NCI-H510A treated with DMSO at 0.1 percent for 48 hours (cell line): Measurements from ENCODE around the gene CAMTA1.

Experiments used
- DNase-seq: peaks from one replicate; lab custom pipeline; 2025; lab: John Stamatoyannopoulos, UW

CAMTA1 gene

DNA sequence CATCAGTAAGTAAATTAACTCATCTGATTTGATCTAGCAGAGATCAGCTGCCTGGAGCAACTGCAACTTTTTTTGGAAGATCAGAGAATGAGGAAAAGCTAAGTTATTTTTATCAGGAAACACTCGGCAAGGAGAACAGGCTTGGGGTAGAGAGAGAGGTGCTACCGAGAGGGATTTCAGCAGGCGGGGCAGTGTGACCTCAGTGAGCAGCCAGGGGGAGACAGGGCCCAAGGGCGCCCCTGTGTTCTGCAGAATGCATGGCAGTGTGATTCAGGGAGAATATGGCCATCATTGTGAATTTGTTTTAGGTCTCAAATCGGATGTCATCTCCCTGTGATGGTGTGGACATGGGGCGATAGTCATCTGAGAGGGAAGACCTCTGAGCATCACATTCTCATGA is 501.8 kb downstream of the CAMTA1 start:
- DNase-seq: no peak

DNA sequence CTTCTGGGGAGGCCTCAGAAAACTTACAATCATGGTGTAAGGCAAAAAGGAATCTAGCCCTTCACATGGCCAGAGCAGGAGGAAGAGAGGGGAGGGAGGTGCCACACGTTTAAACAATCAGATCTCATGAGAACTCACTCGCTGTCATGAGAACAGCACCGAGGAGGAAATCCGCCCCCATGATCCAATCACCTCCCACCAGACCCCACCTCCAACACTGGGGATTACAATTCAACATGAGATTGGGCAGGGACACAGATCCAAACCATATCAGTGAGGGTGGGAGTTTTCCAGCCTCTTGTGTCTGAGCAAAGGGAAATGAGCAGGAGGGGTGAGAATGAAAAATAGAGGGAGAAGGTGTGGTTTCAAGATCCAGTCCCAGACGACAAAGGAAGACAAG is 503.7 kb downstream of the CAMTA1 start:
- DNase-seq: no peak

DNA sequence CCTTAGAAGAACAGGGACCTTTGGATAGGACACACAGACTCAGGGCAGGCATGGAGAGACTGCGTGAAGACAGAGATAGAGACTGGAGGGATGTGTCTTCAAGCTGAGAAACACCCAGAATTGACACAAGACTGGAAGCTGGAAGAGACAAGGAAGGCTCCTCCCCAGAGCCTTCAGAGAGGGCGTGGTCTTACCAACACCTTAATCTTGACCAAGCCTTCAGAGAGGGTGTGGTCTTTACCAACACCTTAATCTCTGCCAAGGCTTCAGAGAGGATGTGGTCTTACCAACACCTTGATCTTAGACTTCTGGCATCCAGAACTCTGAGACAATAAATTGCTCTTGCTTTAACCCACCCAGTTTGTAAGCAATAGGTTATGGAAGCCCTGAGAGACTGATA is 504.4 kb downstream of the CAMTA1 start:
- no peak for DNase-seq

DNA sequence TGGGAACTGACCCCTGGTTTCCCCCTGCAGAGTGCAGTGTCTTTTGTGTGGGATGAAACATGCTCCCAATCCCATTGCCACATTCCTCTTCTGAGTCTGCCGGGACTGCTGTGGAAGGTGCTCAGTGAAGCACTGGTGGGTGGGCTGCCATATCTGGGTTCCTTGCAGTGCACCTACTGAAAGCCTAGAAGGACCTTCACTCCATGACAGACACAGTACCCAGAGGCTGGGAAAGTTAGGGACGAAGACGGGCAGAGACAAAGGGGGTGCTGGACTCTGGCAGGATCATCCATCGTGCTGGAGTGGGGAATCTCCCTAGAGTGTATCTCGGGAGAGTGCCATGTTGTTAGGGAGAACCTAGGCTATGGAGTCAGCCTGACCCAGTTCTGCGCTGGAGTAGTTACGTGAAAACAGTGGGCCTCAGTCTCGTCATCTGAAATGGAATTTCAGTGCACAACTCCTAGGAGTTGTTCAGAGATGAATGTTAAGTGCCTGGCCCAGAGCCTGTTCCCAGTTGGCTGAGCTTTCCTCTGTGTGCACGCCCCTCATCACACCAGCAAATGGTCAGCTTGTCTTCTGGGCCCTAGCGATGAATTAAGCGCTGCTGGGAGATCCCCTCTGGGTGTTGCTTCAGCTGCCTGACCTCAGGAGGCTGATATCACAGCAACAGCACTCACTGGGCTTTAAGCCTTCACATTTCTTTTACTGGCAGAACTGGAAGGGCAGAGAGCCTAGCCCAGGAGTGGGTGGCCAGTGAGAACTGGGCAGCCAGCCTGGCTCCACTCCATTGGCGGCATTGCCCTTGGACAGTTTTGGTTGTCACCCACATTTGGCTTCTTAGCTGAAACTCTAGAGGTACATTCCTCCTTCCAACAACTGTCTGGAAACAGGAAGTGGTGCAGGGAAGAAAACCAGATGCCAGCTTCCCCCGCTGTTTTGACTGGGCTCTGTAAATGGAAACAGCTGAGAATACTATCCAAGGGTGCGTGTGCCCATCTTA is 506.0 kb downstream of the CAMTA1 start:
- no peak for DNase-seq

DNA sequence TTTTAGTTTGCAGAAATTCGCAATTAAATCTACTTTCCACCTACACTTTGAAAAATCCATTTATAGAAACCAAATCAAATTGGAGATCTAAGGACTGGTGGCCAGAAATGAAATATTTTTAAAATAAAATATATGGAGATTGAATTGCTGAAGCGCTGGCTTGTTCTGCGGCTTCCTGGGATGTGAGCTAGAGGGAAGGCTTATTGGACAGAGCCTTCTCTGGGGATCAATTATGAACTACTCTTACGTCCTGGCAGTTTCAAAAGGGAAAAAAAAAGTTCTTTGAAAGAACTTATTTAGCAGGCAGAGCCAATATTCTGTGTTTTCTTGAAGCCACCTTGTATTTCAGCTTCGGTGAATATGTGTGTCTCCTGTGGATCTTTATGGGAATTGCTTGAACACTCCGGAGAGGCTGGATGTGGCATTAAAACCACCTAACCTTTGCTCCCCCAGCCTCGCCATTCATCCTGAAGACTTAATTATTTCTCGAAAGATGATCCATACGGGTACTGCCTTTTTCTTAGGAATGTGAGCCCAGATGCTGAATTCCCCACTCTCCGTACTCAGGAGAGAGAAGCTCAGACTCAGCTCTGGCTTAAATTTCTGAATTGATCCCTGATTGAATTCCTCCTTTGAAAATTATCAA is 506.9 kb downstream of the CAMTA1 start:
- DNase-seq: no peak

DNA sequence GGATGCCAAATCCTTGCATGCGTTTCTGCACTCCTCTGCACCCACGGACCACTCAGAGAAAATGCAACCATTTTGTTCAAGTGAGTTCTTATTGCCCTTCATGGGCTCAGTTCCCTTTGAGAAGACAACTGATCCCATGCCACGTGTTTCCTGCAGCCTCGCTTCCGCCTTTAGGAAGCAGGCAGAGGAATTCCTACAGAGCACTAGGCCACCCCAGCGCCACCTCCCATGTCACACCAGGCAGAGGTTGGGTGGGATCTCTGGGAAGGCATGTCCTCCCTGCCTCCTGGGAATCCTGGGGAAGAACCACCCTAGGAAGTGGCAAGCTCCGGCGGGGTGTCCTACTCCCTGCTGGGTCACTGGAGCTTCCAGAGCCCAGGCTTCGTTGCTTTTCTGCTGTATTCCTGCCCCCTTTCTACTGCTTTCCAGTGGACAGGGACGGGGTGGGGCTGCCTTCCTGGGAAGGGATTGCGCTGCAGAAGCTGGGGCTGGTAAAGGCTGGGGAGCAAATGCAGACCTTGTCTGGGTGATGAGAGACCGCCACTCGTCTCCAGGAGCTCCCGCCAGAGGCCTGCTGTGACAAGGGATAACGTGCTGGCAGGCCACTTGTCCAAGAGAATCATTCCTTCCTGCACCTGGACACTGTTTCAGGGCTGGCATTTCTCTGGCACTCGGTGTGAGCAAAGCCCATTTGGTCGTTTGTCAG is 507.6 kb downstream of the CAMTA1 start:
- no peak for DNase-seq

DNA sequence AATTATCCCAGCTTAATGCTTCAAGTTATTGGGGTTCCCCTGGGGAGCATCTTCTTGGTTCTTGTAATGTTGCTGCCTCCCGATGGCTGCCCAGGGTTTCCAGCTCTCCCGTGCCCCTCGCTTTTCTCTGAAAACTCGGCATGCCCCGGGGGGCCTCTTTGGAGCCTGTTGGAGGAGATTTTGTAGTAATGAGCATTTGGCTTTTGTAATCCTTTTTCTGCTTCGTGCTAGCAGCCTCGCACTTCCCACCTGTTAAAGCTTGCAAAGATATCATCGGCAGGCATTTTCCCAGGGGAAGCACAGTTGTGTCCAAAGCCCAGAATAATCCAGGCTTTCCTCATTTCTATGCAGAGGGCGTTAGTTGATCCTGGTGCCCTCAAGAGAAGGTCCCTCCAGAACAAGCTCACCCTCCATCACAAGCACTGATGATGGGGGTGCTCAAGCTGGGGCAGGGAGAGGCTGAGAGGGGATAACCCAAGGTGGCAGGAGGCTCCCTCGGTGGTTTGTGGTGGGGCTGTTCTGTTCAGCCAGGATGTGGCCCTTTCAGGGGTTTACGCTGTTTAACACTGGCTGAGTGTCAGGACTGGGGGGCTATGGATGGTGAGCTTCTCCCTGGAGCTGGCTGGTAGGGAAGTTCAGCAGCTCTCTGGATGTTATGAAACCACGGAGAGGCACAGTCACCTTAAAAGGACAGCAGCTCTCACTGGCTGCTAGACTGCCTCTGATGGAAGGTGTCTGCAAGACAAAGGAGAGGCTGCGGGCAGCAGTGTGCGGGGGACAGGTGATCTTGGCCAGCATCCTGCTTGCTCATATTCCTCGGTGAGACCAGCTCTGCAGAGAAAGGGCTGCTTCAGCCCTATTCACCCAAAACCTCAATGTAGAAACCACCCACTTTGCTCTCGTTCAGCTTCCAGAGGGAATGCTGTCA is 508.7 kb downstream of the CAMTA1 start:
- no peak for DNase-seq

DNA sequence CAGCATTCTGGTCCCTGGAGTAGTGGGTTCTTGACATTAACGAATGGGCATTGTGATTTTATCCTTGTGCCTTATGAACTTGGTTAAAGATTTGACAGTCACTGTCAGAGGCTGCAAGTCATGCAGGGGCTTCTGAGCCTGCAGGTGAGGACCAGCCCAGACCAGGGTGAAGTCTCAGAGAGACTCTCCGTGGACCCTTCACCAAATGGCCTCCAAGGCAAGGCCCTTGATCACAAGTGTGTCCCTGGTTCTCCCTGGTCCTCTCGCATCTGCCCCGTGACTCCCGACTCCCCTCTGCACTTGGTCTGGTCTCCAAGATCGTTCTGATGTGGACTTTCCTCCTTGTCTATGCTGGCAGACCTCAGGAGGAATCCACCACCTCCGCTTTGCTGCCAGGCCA is 509.4 kb downstream of the CAMTA1 start:
- no peak for DNase-seq

DNA sequence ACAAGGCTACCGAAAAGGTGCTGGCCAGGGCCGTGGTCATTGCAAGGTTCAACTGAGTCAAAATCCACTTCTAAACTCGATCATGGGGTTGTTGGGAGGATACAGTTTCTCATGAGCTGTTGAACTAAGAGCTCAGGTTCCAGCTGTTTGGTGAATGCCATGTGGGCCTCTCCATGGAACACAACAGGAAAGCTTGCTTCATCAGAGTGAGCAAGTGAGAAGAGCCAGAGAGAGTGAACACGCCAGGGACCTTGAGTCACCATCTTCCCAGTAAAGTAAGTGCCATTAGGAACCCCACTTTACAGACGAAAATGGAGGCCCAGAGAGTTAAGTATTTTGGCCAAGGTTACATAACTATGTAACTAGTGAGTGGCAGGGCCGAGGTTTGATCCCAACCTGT is 510.7 kb downstream of the CAMTA1 start:
- no peak for DNase-seq

DNA sequence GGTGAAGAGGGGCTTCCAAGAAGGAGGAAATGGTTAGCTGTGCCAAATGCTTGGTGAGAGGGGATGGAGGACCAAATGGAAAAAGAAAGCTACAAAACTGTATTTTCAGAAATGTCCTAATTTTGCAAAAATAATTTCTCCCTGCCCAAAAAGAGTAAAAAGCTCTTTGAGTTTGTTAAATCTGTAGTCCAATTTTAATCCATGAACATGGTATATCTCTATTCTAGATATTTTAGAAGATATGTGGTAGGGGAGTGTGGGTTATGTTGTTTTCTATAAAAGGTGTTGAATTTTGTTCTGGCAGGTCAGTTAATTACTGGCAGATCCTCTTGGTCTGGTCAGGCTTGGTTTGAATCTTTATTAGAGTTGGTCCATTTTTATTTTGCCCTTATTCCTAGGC is 511.7 kb downstream of the CAMTA1 start:
- no peak for DNase-seq

DNA sequence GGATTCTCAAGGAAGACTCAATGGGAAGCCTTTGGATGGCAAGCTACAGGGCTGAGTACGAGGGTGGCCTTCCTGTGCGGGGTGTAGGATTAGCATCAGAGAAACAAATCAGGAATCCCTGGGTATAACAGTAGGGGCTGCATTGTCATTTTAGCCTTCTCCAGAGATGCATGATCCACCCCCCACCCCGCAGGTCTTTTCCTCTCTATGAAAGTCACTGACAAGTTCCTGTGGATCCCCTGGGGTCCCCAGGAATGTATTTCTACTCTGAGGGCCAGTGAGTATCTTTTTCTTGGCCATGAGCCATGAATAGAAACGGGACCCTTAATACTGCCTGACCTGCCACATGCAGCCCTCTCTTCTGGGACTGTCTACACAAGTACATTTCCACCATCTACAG is 512.9 kb downstream of the CAMTA1 start:
- no peak for DNase-seq

DNA sequence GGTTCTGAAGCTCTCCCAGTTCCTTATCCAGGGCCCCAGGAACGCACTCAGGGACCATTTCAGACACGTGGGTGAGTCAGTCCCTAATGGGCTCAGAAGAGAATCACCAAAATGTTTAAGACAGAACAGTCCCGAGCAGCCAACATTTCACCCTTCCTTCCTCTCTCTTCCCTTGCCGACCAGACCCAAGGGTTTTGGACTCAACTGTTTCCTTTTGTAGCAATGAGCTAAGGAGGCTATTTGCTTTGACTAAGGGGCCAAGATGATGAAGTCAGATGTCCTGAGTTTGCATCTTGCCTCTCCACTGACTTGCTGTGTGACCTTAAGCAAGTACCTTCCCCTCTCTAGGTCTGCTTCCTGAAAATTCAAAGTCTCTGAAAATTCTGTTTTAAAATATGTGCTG is 513.5 kb downstream of the CAMTA1 start:
- no peak for DNase-seq

DNA sequence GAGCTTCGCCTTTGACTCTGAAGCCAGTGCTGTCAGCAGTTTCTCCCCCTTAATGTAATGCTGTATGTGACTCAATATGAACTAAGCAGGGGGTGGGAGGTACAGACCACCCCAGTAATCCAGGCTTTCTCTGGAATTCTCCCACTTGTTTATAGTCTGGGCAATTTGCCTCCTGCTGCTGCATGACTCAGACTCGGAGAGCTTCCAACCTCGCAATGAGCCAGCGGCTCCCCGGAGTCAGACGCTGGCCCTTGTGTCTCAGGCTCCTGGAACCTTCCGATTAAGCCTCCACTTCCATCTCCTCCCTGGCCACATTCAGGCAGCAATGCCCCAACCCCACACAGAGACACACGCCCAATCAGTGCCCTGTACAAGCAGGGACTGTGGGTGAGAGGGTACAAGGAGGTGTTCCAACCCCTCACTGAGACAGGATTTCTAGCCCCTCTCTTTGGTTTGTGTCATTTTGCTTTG is 514.1 kb downstream of the CAMTA1 start:
- no peak for DNase-seq

DNA sequence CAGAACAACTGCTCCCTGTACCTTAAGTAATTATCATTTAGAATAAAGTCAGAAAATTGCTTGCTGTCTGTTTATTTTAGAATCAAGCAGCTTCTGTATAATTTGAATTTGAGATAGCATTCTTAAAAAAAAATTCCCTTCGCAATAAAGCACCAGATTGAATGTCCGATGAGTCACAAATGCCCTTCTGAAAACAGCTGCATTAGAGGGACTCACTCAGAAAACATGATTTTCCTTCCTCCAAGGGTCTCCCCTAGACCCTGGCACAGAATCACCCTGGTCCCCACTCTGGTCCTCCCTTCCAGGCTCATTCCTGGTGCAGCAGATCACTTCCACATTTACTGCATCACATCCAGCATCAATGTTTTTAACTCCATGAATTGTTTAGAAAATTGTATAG is 514.7 kb downstream of the CAMTA1 start:
- DNase-seq: no peak

DNA sequence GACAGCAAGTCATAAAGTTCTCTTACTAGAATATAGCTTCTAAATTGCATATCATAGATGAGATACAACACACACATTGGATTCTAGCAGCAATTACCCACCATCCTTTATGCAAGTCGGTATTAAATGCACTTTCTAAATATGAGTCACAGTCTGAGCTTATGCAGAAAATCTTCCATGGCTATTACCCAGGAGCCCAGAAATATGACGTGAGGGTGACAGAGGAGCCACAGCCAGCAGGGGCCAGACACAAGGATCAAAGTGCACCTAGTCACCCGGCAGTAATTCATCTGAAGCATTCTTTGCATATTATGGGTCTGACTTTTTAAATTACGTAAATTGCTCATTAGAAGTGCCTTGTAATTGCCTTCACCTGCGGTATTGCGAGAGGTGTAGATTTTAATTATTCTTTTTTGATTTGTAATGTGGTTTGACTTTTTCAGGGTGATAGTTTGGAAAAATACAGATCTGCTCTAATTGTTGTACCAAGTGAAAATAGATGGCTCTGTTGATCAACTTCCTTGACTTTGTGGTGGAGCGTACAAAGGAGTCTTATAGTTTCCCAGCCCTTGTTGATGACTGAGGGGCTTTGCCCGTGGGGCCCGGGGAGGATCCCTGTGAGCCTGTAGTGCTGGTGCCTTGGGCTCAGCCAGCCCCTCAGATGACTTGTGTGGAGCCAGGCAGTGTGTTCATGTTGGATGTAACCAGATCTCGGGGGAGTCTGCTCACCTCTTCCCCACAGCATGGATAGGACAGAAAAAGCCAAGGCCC is 515.8 kb downstream of the CAMTA1 start:
- no peak for DNase-seq

DNA sequence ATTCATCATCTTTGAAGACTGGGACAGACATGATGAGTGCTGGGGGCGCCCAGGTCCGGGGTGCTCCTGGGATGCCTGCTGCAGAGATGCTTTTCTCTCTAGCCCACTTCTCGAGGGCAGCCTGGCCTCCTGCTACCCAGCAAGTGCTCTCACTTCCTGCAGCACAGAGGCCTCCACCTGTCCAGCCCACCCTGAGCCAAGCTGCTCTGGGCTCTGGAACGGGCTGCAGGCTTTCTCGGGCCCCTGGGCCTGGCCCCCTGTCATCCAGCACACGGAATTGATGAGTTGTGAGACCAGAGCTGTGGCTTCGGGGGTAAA is 516.4 kb downstream of the CAMTA1 start:
- DNase-seq: no peak

DNA sequence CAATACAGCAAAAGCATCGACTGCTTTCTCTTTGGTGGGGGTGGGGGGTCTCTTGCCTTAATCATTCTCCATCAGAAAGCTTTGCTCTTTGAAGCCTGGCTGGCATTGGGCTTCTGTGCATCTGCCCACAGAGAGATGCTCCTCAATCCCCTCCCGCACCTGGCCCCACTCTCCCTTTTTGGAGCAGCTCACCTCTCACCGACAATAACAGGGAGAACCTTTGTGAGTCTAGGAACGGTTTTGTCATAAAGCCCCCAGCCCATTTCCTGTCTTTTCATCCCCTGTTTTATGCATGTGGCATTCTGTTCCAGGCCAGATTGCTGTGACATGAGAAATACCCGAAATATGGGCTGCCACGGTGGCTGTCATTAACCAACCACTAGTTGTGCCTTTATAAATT is 516.9 kb downstream of the CAMTA1 start:
- no peak for DNase-seq

DNA sequence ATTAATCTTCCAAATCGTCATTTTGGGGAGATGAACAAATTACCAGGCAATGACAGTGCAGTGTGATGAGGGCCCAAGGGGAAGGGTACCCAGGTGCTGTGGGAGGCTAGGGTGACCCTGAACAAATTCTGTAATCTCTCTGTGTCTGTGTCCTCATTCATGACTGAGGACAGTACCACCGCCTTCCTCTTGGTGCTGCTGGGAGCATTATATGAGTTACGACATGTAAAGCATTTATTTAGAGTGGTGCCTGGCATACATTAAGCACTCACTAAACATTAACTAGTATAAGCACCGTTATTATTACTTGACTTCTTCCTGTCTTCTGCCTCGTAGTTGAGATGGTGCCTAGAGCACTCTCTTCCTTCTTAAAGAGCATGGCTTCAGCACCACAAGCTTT is 517.6 kb downstream of the CAMTA1 start:
- DNase-seq: peak; percentile 60

DNA sequence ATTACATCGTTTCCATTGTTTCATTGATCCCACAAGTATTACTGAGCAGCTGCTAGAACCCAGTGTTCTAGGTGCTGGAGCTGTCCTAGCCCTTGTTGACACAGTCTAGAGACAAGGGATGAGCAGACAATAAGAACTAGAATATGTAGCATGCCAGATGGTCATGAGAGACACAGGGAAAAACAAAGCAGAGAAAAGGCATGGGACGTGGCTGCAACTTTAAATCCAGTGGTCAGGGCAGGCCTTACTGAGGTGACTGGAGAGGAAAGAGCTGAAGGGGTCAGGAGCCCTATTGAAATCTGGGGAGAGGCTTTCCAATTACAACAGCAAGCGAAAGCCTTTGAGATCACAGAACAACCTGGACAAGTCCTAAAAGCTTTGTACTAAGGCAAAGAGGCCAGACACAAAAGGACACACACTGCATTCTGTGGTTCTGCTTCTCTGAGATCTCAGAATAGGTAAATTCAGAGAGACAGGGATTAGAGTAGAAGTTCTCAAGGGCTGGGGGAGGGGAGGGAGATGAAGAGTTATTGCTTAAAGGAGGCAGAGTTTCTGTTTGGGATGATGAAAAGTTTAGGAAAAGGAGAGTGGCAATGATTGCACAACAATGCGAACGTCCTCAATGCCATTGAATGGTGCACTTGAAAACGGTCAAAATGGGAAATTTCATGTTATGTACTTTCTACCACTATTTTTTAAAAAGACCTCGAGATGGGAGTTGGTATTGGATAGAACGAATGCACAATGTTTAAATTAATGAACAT is 518.5 kb downstream of the CAMTA1 start:
- DNase-seq: no peak

DNA sequence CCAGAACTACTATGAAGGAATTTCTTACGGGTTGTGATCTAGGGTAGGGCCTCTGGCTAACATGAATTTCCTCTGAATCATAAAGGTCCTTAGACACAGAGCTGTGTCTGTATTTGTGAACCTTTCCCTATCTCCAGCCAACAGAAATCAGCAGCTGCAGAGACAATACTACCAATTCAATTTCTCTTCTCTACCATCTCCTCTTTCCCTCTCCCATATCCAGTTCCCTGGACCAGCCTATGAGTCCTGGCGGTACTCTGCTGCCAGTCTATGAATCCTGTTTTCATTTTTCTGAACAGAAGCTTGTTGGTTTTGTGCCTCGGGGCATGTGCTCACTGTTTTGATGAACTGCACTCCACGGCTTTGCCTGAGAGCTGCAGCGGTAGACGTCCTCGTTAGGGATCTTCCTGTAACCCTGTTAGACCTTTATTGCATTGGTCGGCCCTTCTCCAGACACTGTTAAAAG is 527.9 kb downstream of the CAMTA1 start:
- DNase-seq: peak; percentile 45
